GM12892 (cell line): ENCODE measurements around the gene RBM12.

Experiments used
- POLR2A ChIP-seq: IDR thresholded peaks from 2 replicates; pipeline ENCODE4 v1.6.1; 2011; ENCODE audit warnings: low read depth, low read length, control low read depth
- POLR2AphosphoS5 ChIP-seq: IDR thresholded peaks from 2 replicates; pipeline ENCODE4 v1.6.1; 2011; ENCODE audit warnings: low read depth, low read length, control low read depth
- TAF1 ChIP-seq: IDR thresholded peaks from 2 replicates; pipeline ENCODE4 v1.6.1; 2011; ENCODE audit warnings: low read depth, mild to moderate bottlenecking, control low read depth, low read length, borderline replicate concordance

- TF ChIP-seq POLR2A, result no peak
- no peak for TF ChIP-seq POLR2AphosphoS5
- no peak for TF ChIP-seq TAF1
Observed at GRCh38 chr20:35697696-35698297, 33.1 kb upstream of the RBM12 start.
